Breast epithelium (tissue), 3 donors: Measurements from ENCODE around the gene EPHA6.

Experiments
- CTCF ChIP-seq, 3 donors: fragments of 450-650 bp; IDR thresholded peaks; one replicate each; pipeline ENCODE4 v1.5.1; 2016 to 2017; ENCODE audit warnings: antibody characterized with exemption in 3 of 3, mild to moderate bottlenecking in 3 of 3, moderate library complexity in 3 of 3
- POLR2A ChIP-seq: fragments of 450-650 bp; IDR thresholded peaks from one replicate; pipeline ENCODE4 v1.6.1; 2016; ENCODE audit warnings: antibody characterized with exemption, mild to moderate bottlenecking, moderate library complexity
- POLR2AphosphoS5 ChIP-seq, 3 donors: sonication (generic); formaldehyde crosslinking; IDR thresholded peaks; one replicate each; pipeline ENCODE4 v1.6.1; 2017; ENCODE audit warnings: antibody characterized with exemption in 3 of 3

GRCh38 chr3:97438131-97438530 lies 623.7 kb downstream of the EPHA6 start:
- TF ChIP-seq POLR2A (no peak), CTCF (IDR thresholded peaks at IDR 0.05) (no peak), POLR2AphosphoS5 (IDR thresholded peaks at IDR 0.05) (no peak)
